Endodermal cell (in vitro differentiated cells): Measurements from ENCODE around the gene DCLK1. TPM values are rescaled to one million over a fixed set of nuclear protein-coding genes. Genes with fewer than 3 reads are reported as not detected.

Source experiments
- DNase-seq: peaks from one replicate; pipeline ENCODE4 v3.0.0-alpha.2; 2017
- H3K27ac ChIP-seq: 2 replicates; pipeline ENCODE4 v1.5.1; 2013; ENCODE audit warnings: mild to moderate bottlenecking, low read depth, low read length, moderate library complexity
- H3K27me3 ChIP-seq: 2 replicates; pipeline ENCODE4 v1.6.1; 2013; ENCODE audit warnings: mild to moderate bottlenecking, low read length, moderate library complexity; ENCODE audit not compliant: insufficient read depth, control insufficient read depth, poor library complexity, severe bottlenecking
- H3K36me3 ChIP-seq: 2 replicates; pipeline ENCODE4 v1.7.0; 2013; ENCODE audit warnings: mild to moderate bottlenecking, low read length, moderate library complexity; ENCODE audit not compliant: control insufficient read depth, insufficient read depth
- H3K4me1 ChIP-seq: one replicate; pipeline ENCODE4 v1.7.0; 2013; ENCODE audit warnings: low read length; ENCODE audit not compliant: control insufficient read depth, insufficient read depth
- H3K4me3 ChIP-seq: 2 replicates; pipeline ENCODE4 v1.5.1; 2013; ENCODE audit warnings: mild to moderate bottlenecking, low read length, moderate library complexity
- H3K9ac ChIP-seq: 2 replicates; pipeline ENCODE4 v1.6.1; 2013; ENCODE audit warnings: mild to moderate bottlenecking, low read length, moderate library complexity; ENCODE audit not compliant: poor library complexity, severe bottlenecking; ENCODE audit errors: extremely low read depth
- H3K9me3 ChIP-seq: 2 replicates; pipeline ENCODE4 v1.6.1; 2013; ENCODE audit warnings: mild to moderate bottlenecking, low read length, moderate library complexity; ENCODE audit not compliant: control insufficient read depth
- H3K27ac Mint-ChIP-seq: 2 replicates; pipeline ENCODE4 v1.8.0; 2020; ENCODE audit warnings: mixed read lengths
- H3K27me3 Mint-ChIP-seq: 2 replicates; pipeline ENCODE4 v1.8.0; 2021; ENCODE audit warnings: mild to moderate bottlenecking, mixed read lengths; ENCODE audit not compliant: insufficient read depth
- H3K36me3 Mint-ChIP-seq: 2 replicates; pipeline ENCODE4 v1.8.0; 2020; ENCODE audit warnings: low read depth, mixed read lengths
- H3K4me1 Mint-ChIP-seq: 2 replicates; pipeline ENCODE4 v1.8.0; 2020; ENCODE audit warnings: mixed read lengths
- H3K4me3 Mint-ChIP-seq: 2 replicates; pipeline ENCODE4 v1.8.0; 2020; ENCODE audit warnings: mild to moderate bottlenecking, moderate library complexity, mixed read lengths
- H3K9me3 Mint-ChIP-seq: 2 replicates; pipeline ENCODE4 v1.8.0; 2020; ENCODE audit warnings: mild to moderate bottlenecking, mixed read lengths
- CTCF ChIP-seq: fragments of 200-600 bp; sonication (generic); conservative IDR thresholded peaks from 2 replicates; pipeline ENCODE4 v1.5.0; 2021; ENCODE audit warnings: antibody characterized with exemption, mild to moderate bottlenecking
- WGBS, 2 experiments: methylation state at CpG; one replicate each; pipeline versions ENCODE4 v1.1.5 to v1.1.7; 2013; ENCODE audit warnings: missing lambda C conversion rate in 2 of 2, mixed read lengths in 1 of 2; ENCODE audit not compliant: insufficient coverage in 1 of 2, insufficient read length in 1 of 2; 5-methylcytosine and 5-hydroxymethylcytosine counted together
- long read RNA-seq, 4 experiments: library from polyadenylated mRNA in 2 of 4; library from RNA in 1 of 4; library from capped mRNA in 1 of 4; stranded (forward) in 3 of 4; unstranded in 1 of 4; transcript quantifications; one replicate each; pipeline ENCODE4 v2.0.0, GENCODE V29; 2020 to 2021; ENCODE audit warnings: inconsistent platforms in 1 of 4
- polyA plus RNA-seq, 2 experiments: library from polyadenylated mRNA; stranded (reverse); fragments of 50-300 nt; gene quantifications; one replicate each; pipeline ENCODE4 v1.2.3, GENCODE V29; 2013
- total RNA-seq, 2 donors: library from RNA; stranded (reverse); fragmentation: NEBNext Ultra II Directional in 1 of 2; extraction: Animal tissue kit (Norgen Biotek cat#: 25700) in 1 of 2; gene quantifications; 2 replicates in 1 of 2; 3 replicates in 1 of 2; pipeline ENCODE4 v1.2.1, GENCODE V29; 2021

Gene DCLK1
- 10 to 100 TPM in 1 of 2 donors, 1 to 10 TPM in 1; 3.0 to 32.8 TPM for total RNA-seq
- 16.7 TPM for polyA plus RNA-seq (2013, experiment 1 of 2)
- polyA plus RNA-seq (2013, experiment 2 of 2) = 14.5 TPM
- long read RNA-seq, experiment 1, partial matches to known transcripts = 1 of 3 reads
- long read RNA-seq, experiment 1, other reads (novel, unspliced or antisense) = 2 of 3 reads
- long read RNA-seq, experiment 2, partial matches to known transcripts = 1 of 1 reads
- long read RNA-seq, experiment 2, other reads (novel, unspliced or antisense) = 0 of 1 reads
- long read RNA-seq, experiment 3, full-length matches to known transcripts = 34 of 60 reads
- long read RNA-seq, experiment 3, partial matches to known transcripts = 14 of 60 reads
- long read RNA-seq, experiment 3, other reads (novel, unspliced or antisense) = 12 of 60 reads
- long read RNA-seq, experiment 4 = 0 reads

DNA sequence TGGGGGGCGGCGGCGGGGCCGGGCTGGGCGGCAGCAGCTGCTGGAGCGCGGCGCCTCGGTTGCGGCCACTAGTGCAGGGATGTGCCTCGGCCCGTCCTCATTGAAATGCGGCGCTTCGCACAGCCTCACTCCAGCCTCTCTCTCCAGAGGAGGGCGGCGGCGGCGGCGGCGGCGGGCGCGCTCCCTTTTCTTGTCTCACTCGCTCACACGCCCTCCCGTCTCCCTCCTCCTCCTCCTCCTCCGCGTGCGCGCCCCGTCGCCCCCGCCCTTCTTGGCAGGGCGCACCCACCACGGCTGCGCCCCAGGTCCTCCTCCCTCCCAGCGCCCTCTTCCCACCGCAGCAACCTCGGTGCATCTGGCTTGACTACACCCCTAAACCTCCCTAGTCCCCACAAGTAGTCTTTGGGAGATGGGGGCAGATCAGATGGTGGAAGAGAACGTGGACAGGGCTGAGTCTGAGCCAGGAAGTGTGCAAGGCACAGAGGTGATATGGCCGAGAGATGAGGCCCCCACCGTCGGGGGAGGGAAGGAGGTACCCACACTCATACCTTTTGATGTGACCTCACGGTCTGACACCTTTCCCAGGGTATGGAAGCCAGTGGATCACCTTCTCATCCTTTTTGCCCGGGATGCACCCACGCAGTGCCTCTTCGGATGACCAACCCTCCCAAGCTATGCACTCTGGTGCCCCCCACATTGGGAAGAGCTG lies at the start of gene DCLK1:
DCLK1 (minus strand) TSS at position 161 of the 709 bp plus-strand sequence.
- peaks cover 48% of the 10 kb centered on the region for H3K27me3 Mint-ChIP-seq
- peaks cover 6% of the 10 kb centered on the region for H3K4me1 Mint-ChIP-seq
- Histone ChIP-seq H3K27ac (no peak within 1 kb of the TSS), H3K9ac (no peak within 1 kb of the TSS), H3K4me3 (peak within 1 kb of the TSS; percentile 83), H3K9me3 (no peaks in the 10 kb centered on the region), H3K36me3 (no peaks in the 10 kb centered on the region), H3K4me1 (no peaks in the 10 kb centered on the region), H3K27me3 (peaks cover 61% of the 10 kb centered on the region)
- 9 to 61% methylated on average over 4 to 48 of the region's 48 CpGs for WGBS, 2 experiments
- DNase-seq = peak; percentile 89
- H3K27ac Mint-ChIP-seq = peak within 1 kb of the TSS; percentile 23
- H3K9me3 Mint-ChIP-seq = no peaks in the 10 kb centered on the region
- H3K36me3 Mint-ChIP-seq = no peaks in the 10 kb centered on the region
- peak within 1 kb of the TSS; percentile 67 for H3K4me3 Mint-ChIP-seq
- TF ChIP-seq CTCF = no peak

DNA sequence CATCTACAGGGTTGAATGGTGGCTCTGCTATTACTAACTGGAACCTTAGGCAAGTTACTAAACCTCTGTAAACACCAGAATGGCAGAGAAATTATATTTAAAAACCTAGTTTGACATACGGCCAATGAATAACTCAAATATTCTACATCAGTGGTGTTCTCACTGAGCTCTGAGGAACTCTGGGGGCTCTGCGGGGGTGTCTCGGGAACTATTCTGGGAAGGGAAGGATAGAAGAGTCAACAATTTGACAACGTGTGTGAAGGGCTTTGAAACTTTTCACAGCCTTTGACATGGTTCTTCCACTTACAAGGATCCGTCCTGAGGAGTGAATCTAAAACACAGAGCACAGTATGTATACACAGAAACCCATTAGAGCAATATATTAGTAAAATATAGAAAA lies 44.4 kb upstream of the DCLK1 start:
- no peak overlapping the region for H3K27ac Mint-ChIP-seq
- no peaks in the 10 kb centered on the region for H3K27me3 ChIP-seq
- H3K9me3 Mint-ChIP-seq = no peaks in the 10 kb centered on the region
- no peaks in the 10 kb centered on the region for H3K9me3 ChIP-seq
- H3K4me1 ChIP-seq = no peaks in the 10 kb centered on the region
- H3K4me3 Mint-ChIP-seq = no peak overlapping the region
- H3K36me3 Mint-ChIP-seq = no peaks in the 10 kb centered on the region
- TF ChIP-seq CTCF = no peak
- no peaks in the 10 kb centered on the region for H3K36me3 ChIP-seq
- no peak overlapping the region for H3K27ac ChIP-seq
- DNase-seq = no peak
- no peak overlapping the region for H3K9ac ChIP-seq
- H3K4me1 Mint-ChIP-seq = no peaks in the 10 kb centered on the region
- no peak overlapping the region for H3K4me3 ChIP-seq
- 91 to 100% methylated on average over 1 to 5 of the region's 5 CpGs for WGBS, 2 experiments
- H3K27me3 Mint-ChIP-seq = no peaks in the 10 kb centered on the region

DNA sequence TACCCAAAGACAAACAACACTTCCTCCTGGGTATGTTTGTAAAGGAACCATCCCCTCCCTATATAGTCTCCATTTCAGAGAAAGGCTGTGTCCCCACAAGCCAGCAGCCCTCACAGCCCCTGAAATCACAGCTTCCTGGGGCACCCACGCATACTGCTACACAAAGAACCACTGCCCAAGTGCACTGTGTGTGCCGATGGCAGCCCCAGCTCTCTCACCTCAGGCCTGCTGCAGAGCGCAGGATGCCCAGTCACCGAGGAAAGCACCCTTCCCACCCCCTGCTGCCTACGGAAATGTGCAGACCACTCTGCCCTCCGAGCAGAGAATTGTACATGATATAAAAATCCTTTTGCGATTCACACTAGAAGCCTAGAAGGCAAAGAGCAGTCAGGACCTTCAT lies 43.7 kb upstream of the DCLK1 start:
- DNase-seq = no peak
- WGBS, 2 experiments = 71 to 73% methylated on average over 5 to 7 of the region's 7 CpGs
- Mint-ChIP-seq H3K36me3 (no peaks in the 10 kb centered on the region), H3K27me3 (no peaks in the 10 kb centered on the region), H3K4me1 (no peaks in the 10 kb centered on the region), H3K9me3 (no peaks in the 10 kb centered on the region), H3K27ac (no peak overlapping the region), H3K4me3 (no peak overlapping the region)
- no peaks in the 10 kb centered on the region for H3K36me3 ChIP-seq
- TF ChIP-seq CTCF = no peak
- no peak overlapping the region for H3K27ac ChIP-seq
- no peaks in the 10 kb centered on the region for H3K27me3 ChIP-seq
- H3K4me1 ChIP-seq = no peaks in the 10 kb centered on the region
- no peaks in the 10 kb centered on the region for H3K9me3 ChIP-seq
- H3K9ac ChIP-seq = no peak overlapping the region
- H3K4me3 ChIP-seq = no peak overlapping the region
